ENCODE results near the gene C13orf46.

C13orf46 gene

GRCh38 chr13:113979791-113980471, 6.1 kb upstream of the C13orf46 start:
- Histone ChIP-seq H3K4me1 (ENCODE audit: control insufficient read depth in 1 of 2, insufficient read depth in 2 of 2, low read length in 2 of 2) (peaks cover under 1 to 7% of the 10 kb centered on the region in 2 donors), H3K27ac (ENCODE audit: low read depth, low read length) (no peak overlapping the region), H3K9ac (ENCODE audit: low read depth in 1 of 2, low read length in 2 of 2) (no peak overlapping the region), H3K36me3 (ENCODE audit: control insufficient read depth in 1 of 2, insufficient read depth in 2 of 2, low read length in 2 of 2) (peaks cover 0 to 32% of the 10 kb centered on the region in 2 donors), H3K4me3 (ENCODE audit: low read depth in 1 of 2, low read length in 2 of 2) (no peak overlapping the region), H3K27me3 (ENCODE audit: control insufficient read depth in 1 of 2, insufficient read depth in 2 of 2, low read length in 2 of 2) (no peaks in the 10 kb centered on the region), H3K9me3 (ENCODE audit: control insufficient read depth in 1 of 2, low read length in 2 of 2) (no peaks in the 10 kb centered on the region)

GRCh38 chr13:113978741-113979481, 5.0 kb upstream of the C13orf46 start:
- H3K4me3 ChIP-seq (ENCODE audit: low read depth in 1 of 2, low read length in 2 of 2), result no peak overlapping the region
- no peak overlapping the region for H3K9ac ChIP-seq (ENCODE audit: low read depth in 1 of 2, low read length in 2 of 2)
- H3K4me1 ChIP-seq (ENCODE audit: control insufficient read depth in 1 of 2, insufficient read depth in 2 of 2, low read length in 2 of 2), result peaks cover 5 to 13% of the 10 kb centered on the region in 2 donors
- H3K36me3 ChIP-seq (ENCODE audit: control insufficient read depth in 1 of 2, insufficient read depth in 2 of 2, low read length in 2 of 2), result peaks cover 0 to 32% of the 10 kb centered on the region in 2 donors
- no peaks in the 10 kb centered on the region for H3K9me3 ChIP-seq (ENCODE audit: control insufficient read depth in 1 of 2, low read length in 2 of 2)
- H3K27ac ChIP-seq (ENCODE audit: low read depth, low read length), result no peak overlapping the region
- H3K27me3 ChIP-seq (ENCODE audit: control insufficient read depth in 1 of 2, insufficient read depth in 2 of 2, low read length in 2 of 2), result no peaks in the 10 kb centered on the region

GRCh38 chr13:113977976-113978375, 4.1 kb upstream of the C13orf46 start:
- peaks cover 0 to 32% of the 10 kb centered on the region in 2 donors for H3K36me3 ChIP-seq (ENCODE audit: control insufficient read depth in 1 of 2, insufficient read depth in 2 of 2, low read length in 2 of 2)
- no peak overlapping the region for H3K4me3 ChIP-seq (ENCODE audit: low read depth in 1 of 2, low read length in 2 of 2)
- H3K27me3 ChIP-seq (ENCODE audit: control insufficient read depth in 1 of 2, insufficient read depth in 2 of 2, low read length in 2 of 2), result no peaks in the 10 kb centered on the region
- no peak overlapping the region for H3K27ac ChIP-seq (ENCODE audit: low read depth, low read length)
- no peaks in the 10 kb centered on the region for H3K9me3 ChIP-seq (ENCODE audit: control insufficient read depth in 1 of 2, low read length in 2 of 2)
- peaks cover 5 to 13% of the 10 kb centered on the region in 2 donors for H3K4me1 ChIP-seq (ENCODE audit: control insufficient read depth in 1 of 2, insufficient read depth in 2 of 2, low read length in 2 of 2)
- H3K9ac ChIP-seq (ENCODE audit: low read depth in 1 of 2, low read length in 2 of 2), result no peak overlapping the region

GRCh38 chr13:113976711-113977684, 3.1 kb upstream of the C13orf46 start:
- Histone ChIP-seq H3K27me3 (ENCODE audit: control insufficient read depth in 1 of 2, insufficient read depth in 2 of 2, low read length in 2 of 2) (no peaks in the 10 kb centered on the region), H3K4me1 (ENCODE audit: control insufficient read depth in 1 of 2, insufficient read depth in 2 of 2, low read length in 2 of 2) (peaks cover 5 to 13% of the 10 kb centered on the region in 2 donors), H3K9ac (ENCODE audit: low read depth in 1 of 2, low read length in 2 of 2) (no peak overlapping the region), H3K36me3 (ENCODE audit: control insufficient read depth in 1 of 2, insufficient read depth in 2 of 2, low read length in 2 of 2) (peaks cover 0 to 32% of the 10 kb centered on the region in 2 donors), H3K27ac (ENCODE audit: low read depth, low read length) (no peak overlapping the region), H3K4me3 (ENCODE audit: low read depth in 1 of 2, low read length in 2 of 2) (no peak overlapping the region), H3K9me3 (ENCODE audit: control insufficient read depth in 1 of 2, low read length in 2 of 2) (no peaks in the 10 kb centered on the region)

- Histone ChIP-seq H3K27me3 (ENCODE audit: control insufficient read depth in 1 of 2, insufficient read depth in 2 of 2, low read length in 2 of 2) (no peaks in the 10 kb centered on the region), H3K36me3 (ENCODE audit: control insufficient read depth in 1 of 2, insufficient read depth in 2 of 2, low read length in 2 of 2) (peaks cover 0 to 23% of the 10 kb centered on the region in 2 donors), H3K9me3 (ENCODE audit: control insufficient read depth in 1 of 2, low read length in 2 of 2) (no peaks in the 10 kb centered on the region), H3K9ac (ENCODE audit: low read depth in 1 of 2, low read length in 2 of 2) (no peak overlapping the region), H3K27ac (ENCODE audit: low read depth, low read length) (no peak overlapping the region), H3K4me1 (ENCODE audit: control insufficient read depth in 1 of 2, insufficient read depth in 2 of 2, low read length in 2 of 2) (peaks cover 17 to 19% of the 10 kb centered on the region in 2 donors), H3K4me3 (ENCODE audit: low read depth in 1 of 2, low read length in 2 of 2) (no peak overlapping the region)
Measured at GRCh38 chr13:113975416-113975815, 1.5 kb upstream of the C13orf46 start.

GRCh38 chr13:113974304-113975281, 717 bp upstream of the C13orf46 start:
- Histone ChIP-seq H3K9me3 (ENCODE audit: control insufficient read depth in 1 of 2, low read length in 2 of 2) (no peaks in the 10 kb centered on the region), H3K36me3 (ENCODE audit: control insufficient read depth in 1 of 2, insufficient read depth in 2 of 2, low read length in 2 of 2) (peaks cover 0 to 15% of the 10 kb centered on the region in 2 donors), H3K4me3 (ENCODE audit: low read depth in 1 of 2, low read length in 2 of 2) (no peak overlapping the region), H3K27ac (ENCODE audit: low read depth, low read length) (no peak overlapping the region), H3K4me1 (ENCODE audit: control insufficient read depth in 1 of 2, insufficient read depth in 2 of 2, low read length in 2 of 2) (peaks cover 22 to 24% of the 10 kb centered on the region in 2 donors), H3K27me3 (ENCODE audit: control insufficient read depth in 1 of 2, insufficient read depth in 2 of 2, low read length in 2 of 2) (no peaks in the 10 kb centered on the region), H3K9ac (ENCODE audit: low read depth in 1 of 2, low read length in 2 of 2) (no peak overlapping the region)

- Histone ChIP-seq H3K36me3 (ENCODE audit: control insufficient read depth in 1 of 2, insufficient read depth in 2 of 2, low read length in 2 of 2) (peaks cover 0 to 4% of the 10 kb centered on the region in 2 donors), H3K4me1 (ENCODE audit: control insufficient read depth in 1 of 2, insufficient read depth in 2 of 2, low read length in 2 of 2) (peaks cover 23 to 25% of the 10 kb centered on the region in 2 donors), H3K27me3 (ENCODE audit: control insufficient read depth in 1 of 2, insufficient read depth in 2 of 2, low read length in 2 of 2) (no peaks in the 10 kb centered on the region), H3K9ac (ENCODE audit: low read depth in 1 of 2, low read length in 2 of 2) (no peak overlapping the region), H3K9me3 (ENCODE audit: control insufficient read depth in 1 of 2, low read length in 2 of 2) (no peaks in the 10 kb centered on the region), H3K27ac (ENCODE audit: low read depth, low read length) (no peak overlapping the region), H3K4me3 (ENCODE audit: low read depth in 1 of 2, low read length in 2 of 2) (no peak overlapping the region)
Measured at GRCh38 chr13:113972451-113973217, 1.2 kb downstream of the C13orf46 start.

- H3K36me3 ChIP-seq (ENCODE audit: control insufficient read depth in 1 of 2, insufficient read depth in 2 of 2, low read length in 2 of 2), result no peaks in the 10 kb centered on the region
- no peak overlapping the region for H3K27ac ChIP-seq (ENCODE audit: low read depth, low read length)
- H3K4me1 ChIP-seq (ENCODE audit: control insufficient read depth in 1 of 2, insufficient read depth in 2 of 2, low read length in 2 of 2), result peaks cover 23 to 25% of the 10 kb centered on the region in 2 donors
- no peaks in the 10 kb centered on the region for H3K9me3 ChIP-seq (ENCODE audit: control insufficient read depth in 1 of 2, low read length in 2 of 2)
- no peaks in the 10 kb centered on the region for H3K27me3 ChIP-seq (ENCODE audit: control insufficient read depth in 1 of 2, insufficient read depth in 2 of 2, low read length in 2 of 2)
- H3K9ac ChIP-seq (ENCODE audit: low read depth in 1 of 2, low read length in 2 of 2), result no peak overlapping the region
- no peak overlapping the region for H3K4me3 ChIP-seq (ENCODE audit: low read depth in 1 of 2, low read length in 2 of 2)
Measured at GRCh38 chr13:113971471-113972231, 2.2 kb downstream of the C13orf46 start.
